Stimulated activated CD4-positive, alpha-beta T cell treated with anti-CD3 and anti-CD28 coated beads, Interleukin-1b, Interleukin-23, amount 100 ng/mL, for 4 hours (primary cell): ENCODE measurements around the gene ABCG1.
A peak's percentile ranks its signal among the peaks of the same experiment; 100 is the strongest.
"Not testable (repeated sequence)": the region's sequence is repeated elsewhere in the genome, so short reads cannot be mapped to it uniquely, and the experiment has no call there.

ENCODE experiments used
- DNase-seq, 2 donors: peaks; one replicate each; pipeline ENCODE4 v3.0.0-alpha.2; 2020; ENCODE audit warnings: low read depth in 2 of 2

Gene ABCG1

DNA sequence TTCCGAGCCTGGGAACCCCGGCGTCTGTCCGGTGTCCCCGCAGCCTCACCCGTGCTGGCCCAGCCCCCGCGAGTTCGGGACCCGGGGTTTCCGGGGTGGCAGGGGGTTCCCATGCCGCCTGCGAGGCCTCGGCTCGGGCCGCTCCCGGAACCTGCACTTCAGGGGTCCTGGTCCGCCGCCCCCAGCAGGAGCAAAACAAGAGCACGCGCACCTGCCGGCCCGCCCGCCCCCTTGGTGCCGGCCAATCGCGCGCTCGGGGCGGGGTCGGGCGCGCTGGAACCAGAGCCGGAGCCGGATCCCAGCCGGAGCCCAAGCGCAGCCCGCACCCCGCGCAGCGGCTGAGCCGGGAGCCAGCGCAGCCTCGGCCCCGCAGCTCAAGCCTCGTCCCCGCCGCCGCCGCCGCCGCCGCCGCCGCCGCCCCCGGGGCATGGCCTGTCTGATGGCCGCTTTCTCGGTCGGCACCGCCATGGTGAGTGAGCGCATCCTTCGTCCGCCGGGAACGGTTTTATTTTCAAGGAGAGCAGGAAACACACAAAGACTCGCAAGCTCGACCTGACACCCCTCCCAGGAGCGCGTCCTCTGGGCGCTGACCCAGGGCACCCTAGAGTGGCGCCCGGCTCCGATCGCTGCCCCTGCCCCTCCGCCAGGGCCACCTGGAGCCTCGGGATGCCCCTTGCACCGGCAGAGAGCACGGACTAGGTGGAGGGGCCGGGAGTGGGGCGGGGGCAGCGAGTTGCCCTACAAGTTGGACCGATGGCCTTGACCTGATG lies at the start of gene ABCG1:
ABCG1 (plus strand) TSS at position 305 of the 770 bp plus-strand sequence; CDS start at position 428, 123 bp downstream.
- peak in 1 of 2 donors; percentile 42 for DNase-seq

DNA sequence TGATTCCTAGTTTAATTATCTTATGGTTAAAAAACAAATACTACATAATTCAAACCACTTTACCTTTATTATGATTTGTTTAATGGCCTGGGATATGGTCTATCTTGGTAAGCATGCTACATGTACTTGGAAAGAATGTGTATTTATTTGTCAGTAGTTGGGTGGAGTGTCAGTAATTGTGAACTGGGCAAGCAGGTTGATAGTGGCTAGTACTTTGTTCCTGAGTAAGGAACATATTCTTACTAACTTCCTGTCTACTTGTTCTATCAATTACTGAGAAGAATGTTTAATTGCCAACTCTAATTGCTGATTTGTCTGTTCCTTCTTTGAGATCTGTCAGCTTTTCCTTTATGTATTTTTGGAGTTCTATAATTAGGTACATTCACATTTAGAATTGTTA lies 49.2 kb upstream of the ABCG1 start:
- DNase-seq = no peak

DNA sequence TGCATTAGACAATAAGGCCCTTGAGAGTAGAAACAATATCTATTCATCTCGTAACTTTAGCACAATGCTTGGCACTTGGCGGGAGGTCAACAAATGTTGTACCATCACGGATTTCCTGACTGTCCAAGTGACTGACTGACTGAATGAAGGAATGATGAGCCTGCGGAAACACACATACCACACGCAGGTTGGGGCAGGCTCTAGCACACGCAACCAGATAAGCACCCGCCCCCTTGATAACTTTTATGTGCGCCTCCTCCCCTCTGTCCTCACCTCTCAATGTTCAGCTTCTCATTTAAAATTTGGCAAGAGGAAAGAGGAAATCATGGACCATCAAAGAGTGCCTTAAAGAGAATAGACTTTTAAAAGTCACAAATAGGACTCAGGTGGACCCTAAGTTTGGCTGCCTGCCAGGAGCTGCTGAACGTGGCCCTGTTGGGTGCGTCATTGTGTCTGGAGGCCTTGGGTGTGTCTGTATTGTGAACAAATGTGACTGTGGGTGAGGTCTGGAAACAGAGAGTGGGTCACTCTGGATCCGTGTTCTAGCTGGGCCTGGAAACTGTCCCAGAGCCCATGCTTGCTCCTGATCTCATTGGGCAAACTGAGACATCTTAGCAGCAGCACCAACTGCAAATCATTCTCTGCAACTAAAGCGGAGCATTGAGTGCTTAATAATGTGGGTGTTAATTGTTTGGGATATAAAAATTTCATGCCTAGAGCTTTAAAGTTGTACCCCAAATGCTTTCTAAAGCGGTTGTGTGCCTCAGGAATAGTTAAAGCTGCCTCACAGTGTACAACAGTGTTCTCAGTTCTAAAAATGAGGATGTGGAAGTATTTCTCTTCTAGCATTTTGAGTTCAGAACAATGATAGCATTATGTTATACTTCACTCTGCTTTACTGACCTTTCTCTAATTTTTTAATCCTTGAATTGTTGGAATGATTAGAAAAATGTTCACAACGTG lies 47.6 kb upstream of the ABCG1 start:
- DNase-seq = no peak

DNA sequence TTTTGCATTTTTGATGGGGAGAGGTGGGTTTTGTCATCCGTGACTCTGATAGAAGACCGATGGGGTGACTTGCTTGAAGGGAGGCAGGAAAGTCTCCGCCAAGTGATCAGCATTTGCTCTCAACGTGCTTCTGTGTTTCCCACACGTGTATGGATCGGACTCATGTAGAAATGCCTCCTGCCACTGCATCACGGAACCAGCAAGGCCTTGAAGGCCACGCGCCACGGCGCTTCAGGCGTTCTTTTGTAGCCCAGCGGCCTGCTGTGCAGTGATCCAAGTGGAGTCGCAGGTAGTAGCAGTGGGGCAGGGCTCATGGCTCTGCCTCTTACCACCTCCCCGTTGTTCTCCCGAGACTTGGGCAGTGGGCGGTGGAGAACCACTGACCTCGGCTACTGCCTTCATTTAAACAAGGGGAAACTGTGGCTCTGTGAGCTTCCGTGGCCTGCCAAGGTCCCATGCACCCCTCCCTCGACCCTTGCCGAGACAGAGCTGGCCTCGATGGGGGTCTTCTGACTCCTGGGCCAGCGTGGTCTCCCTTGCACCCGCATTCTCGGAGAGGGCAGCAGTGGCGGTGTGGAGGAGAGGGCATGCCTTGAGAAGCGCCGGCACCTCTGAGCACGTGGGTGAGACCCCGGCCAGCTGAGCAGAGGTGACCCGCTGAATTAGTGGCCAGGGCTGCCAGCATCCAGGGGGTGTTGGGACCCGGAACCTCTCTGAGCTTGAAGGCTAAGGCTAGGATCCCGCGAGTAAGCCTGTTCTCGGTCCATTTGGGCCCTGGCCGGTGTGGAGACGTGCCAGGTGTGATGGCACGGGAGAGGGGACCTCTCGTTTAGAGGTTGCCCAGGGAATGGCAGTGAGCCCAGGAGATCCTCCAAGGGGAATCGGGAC lies 46.1 kb upstream of the ABCG1 start:
- no peak for DNase-seq

DNA sequence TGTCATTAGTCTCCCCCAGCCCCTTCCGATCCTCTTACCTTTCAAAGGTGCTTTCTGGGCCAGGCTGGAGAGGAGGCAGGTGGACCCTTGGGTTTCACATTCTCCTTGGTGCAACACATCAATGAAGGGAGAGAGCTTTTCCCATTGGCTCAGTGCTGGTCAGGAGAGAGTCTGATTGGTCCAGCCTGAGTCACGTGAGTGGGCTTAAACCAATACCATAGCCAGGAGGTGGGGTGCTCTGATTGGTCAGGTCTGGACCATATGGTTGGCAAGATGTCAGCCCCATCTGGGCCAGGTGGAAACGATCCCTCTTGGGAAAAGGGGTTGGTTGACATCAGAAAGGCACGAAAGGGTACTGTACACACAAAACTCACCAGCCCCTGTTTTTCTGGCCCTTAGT lies 44.8 kb upstream of the ABCG1 start:
- DNase-seq = no peak

DNA sequence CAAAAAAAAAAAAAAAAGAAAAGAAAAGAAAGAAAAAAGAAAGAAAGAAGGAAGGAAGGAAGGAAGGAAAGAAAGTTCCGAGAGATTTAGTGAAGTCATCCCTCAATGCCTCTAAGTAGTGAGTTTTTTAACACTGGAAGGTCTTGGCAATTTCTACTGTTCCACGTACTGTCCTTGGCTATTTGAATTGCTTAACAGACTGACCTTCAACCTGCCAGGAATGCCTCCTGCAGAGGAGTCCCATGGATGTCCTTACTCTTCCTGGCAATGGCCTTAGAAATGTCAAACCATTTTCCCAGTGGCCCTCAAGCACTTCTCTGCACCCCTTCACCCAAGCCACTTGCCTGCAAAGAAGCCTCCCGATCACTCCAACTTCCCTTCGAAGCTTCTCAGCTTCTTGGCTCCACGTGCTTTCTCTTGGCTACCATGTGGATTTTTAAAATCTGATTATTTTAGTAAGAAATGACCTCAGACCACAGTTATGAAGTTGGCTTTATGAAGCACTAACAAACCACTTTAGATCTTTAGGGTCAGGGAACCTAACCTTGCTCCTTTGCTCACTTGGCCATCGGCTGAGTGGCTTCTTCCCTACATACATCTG lies 43.7 kb upstream of the ABCG1 start:
- DNase-seq = no peak

DNA sequence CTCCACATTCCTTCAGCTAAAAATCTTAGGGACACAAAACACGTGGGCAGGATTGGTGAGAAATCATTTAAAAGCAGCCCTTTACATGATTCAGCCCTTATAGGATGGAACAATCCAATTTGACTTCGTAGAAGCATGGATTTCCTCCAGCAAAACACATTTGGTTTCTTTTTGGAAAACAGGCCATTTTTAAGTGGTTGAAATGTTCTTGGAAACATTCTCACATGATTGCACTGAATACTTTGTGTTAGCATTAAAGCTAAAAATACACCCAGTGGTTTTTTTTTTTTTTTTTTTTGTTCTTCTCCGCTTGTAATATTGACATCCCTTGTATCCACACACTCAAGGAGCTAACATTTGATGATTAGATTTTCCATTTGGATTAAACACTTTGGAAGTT lies 42.1 kb upstream of the ABCG1 start:
- DNase-seq = no peak

DNA sequence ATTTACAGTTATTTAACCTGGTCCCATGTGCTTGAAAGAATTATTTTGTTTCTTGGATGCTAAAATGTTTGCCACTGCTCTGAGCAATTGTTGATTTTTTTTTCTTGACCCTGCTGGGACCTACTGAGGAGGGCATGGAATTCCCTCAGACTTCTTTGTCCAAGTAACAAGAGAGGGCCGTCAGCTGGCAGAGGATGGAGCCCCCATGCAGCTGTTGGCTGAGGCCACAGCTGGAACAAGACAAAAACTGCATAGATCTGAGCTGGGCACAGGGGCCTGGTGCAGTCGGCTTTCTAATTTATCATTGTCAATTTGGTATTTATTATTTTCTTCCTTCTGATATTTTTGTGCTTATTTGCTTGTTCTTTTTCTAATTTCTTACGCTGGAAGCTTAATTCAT lies 39.6 kb upstream of the ABCG1 start:
- no peak for DNase-seq

DNA sequence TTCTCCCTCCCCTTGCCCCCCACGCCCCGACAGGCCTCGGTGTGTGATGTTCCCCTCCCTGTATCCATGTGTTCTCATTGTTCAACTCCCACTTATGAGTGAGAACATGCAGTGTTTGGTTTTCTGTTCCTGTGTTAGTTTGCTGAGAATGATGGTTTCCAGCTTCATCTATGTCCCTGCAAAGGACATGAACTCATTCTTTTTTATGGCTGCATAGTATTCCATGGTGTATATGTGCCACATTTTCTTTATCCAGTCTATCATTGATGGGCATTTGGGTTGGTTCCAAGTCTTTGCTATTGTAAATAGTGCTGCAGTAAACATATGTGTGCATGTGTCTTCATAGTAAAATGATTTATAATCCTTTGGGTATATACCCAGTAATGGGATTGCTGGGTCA lies 38.9 kb upstream of the ABCG1 start:
- DNase-seq = not testable (repeated sequence)

DNA sequence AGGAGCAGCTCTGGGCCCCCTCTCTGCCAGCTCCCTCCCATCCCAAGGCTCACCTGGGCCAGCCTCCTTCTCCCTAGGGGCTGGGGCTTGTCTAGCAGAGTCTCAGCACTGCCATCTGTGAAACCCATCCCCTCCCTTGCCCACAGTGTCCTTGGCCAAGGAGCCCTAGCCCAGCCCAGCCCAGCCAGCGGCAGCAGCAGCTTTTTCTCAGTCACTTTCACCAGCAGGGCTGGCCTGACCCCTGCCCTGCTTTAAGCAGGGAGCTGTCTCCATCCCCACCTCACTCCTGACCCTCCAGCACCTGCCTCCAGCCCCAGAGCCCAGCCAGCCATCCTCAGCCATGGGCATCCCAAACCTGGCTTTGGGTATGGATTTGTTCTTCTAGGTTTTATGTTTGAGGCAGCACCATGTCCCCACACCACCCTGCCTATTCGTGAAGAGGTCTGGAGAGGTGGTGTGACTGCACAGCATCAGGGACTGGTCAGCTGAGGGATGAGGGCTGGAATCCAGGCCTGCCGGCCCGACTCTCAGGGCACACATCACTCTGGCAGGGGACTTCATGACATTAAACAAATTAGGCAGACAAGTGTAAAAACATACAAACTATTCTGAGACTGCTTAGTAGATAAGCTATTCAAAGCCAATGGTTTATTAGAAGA lies 36.1 kb upstream of the ABCG1 start:
- no peak for DNase-seq

DNA sequence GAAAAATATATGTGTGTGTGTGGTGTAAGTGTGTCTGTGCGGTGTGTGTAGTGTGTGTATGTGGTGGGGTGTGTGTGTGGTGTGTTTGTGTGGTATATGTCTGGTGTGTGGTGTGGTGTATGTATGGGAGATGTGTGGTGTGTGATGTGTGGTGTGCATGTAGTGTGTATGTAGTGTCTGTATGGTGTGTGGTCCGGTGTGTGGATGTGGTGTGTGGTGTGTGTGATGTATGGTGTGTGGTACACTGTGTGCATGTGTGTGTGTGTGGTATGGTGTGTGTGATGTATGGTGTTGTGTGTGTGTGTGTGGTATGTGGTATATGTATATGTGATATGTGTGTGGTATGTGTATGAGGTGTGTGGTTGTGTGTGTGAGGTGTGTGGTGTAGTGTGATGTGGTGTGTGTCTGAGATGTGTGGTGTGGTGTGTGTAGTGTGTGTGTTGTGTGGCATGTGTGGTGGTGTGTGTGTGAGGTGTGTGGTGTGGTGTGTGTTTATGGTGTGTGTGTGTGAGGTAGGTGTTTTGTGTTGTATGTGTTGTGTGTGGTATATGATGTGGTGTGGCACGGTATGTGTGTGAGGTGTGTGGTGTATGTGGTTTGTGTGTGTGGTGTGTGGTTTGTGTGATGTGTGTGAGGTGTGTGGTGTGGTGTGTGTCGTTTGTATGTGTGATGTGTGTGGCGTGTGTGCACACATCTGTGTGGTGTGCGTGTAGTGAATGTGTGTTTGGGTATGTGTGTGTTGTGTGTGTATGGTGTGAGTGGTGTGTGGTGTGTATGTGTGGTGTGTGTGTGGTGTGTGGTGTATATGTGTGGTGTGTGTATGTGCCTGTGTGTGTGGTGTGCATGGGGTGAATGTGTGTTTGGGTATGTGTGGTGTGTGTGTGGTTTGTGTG lies 35.3 kb upstream of the ABCG1 start:
- no peak for DNase-seq

DNA sequence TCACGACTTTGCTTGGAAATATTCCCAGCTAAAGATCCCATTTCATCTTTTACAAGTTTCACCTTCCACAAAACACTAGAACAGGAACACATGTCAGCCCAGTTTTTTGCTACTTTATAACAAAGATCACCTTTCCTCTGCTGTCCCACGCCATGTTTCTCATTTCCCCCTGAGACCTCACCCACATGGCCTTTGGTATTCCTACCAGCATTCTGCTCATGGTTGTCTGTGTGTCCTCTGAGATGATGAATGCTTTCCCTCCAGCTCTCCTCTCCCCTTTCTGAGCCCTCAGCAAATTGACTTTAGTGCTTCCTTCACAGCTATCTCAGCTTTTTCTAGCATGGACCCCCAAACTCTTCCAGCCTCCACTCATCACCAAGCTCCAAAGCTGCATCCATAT lies 32.3 kb upstream of the ABCG1 start:
- DNase-seq = no peak

DNA sequence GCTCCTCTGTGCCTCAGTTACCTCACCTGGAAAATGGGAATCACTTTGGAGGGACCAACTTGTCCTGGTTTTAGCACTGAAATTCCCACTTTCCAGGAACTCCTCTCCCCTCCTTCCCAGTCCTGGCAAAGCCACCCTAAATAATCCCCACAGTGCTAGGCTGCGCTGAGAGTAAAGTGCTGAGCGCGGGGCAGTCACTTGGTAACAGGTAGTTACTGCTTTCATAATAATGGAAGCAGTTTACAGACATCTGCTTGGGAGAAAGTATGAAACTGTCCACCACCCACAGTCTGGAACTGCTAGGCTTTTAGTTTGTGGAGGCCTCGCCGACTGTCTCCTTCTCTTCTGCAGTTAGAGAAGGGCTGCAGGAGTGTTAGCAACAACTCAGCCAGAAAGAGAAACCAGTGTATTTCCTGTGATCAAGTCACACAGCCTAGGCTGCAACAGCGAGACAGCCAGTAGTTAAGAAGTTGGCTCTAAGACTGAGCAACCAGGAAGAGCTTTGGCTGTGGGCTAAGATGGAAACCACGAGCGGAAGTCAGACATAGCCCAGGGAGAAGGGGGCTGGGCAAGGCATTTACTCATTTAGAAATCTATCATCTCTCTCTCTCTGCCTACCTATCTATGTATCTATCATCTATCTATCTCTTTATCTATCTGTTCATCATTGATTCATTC lies 30.8 kb upstream of the ABCG1 start:
- DNase-seq = peak; percentile 49 to 62

DNA sequence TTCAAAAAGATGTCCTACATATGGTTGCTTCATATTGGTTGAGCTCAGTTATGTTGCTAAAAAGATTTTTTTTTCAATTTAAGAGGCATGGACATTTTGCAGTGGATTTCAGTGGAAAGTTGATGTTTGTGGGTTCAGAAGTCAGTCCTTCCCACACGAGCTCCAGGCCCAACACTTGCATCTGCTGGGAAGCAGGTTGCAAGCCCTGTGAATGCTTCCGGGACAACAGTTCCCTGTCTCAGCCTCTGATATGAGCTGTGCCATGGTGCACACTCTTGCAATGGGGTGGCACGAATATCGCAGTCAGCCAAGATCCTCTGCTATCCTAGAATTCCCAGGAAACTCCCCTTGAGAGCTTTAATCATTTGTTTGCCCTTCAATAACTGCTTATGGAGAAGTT lies 30.3 kb upstream of the ABCG1 start:
- DNase-seq = no peak

DNA sequence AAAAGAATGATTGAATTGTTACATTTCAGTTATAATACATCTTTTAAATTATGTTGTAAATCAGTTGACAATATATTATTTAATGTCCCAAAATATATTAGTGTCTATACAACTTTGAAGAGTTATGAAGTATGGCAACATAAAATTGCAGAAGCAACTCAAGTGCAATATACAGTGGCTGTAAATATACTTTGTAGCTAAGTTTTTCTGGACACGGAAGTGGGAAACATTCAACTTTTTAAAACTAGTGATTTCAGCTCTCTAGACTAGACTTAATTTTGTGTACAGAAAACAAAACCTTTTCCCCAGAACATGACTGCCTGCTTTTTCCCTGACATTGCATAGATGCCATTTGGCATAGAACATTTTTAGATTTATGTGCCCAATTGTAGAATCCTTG lies 29.5 kb upstream of the ABCG1 start:
- no peak for DNase-seq

DNA sequence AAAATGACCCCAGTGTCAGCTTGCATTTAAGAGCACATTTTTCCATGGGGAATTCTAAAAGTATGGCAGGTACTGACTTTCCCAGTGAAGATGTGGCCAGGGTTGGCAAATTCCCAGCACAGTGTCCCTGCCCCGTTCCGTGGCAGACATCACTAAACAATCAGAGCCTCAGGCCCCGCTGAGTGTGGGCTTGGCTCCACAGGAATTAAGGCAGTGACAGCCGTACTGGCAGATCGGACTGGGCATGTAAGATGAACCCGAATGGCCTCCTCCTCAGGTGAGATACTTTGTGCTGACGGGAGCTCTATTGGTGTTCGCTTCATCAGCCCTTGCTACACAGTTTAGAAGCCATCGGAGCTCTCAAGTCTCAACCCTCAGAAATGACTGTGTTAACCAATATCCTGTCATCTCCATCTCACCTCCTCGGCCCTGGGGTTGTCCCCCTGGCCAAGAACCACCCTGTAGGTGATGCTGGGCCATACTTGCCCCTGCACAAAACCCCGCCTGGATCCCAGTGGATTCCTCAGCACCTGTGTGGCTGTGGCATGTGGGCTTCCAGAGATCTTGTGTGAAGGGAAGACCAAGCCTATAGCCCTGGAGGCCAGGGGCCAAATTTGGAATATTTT lies 29.0 kb upstream of the ABCG1 start:
- DNase-seq = no peak

DNA sequence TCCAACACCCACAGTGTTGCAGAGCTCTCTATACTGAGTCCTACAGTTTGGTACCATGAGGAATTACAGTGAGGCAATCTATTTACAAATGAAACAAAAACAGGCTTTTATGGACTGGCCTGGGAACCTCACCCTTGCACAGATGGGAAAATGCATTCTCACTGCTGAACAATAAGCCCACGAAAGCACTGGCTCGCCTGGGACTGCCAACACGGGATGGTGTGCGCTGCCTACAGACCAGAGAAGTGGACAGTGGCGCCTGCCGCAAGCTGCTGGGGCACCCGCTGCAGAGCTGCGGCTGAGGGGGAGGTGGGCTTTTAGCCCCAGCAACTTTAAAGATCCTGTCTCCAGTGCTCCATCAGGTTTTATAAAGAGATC lies 28.5 kb upstream of the ABCG1 start:
- DNase-seq = no peak

DNA sequence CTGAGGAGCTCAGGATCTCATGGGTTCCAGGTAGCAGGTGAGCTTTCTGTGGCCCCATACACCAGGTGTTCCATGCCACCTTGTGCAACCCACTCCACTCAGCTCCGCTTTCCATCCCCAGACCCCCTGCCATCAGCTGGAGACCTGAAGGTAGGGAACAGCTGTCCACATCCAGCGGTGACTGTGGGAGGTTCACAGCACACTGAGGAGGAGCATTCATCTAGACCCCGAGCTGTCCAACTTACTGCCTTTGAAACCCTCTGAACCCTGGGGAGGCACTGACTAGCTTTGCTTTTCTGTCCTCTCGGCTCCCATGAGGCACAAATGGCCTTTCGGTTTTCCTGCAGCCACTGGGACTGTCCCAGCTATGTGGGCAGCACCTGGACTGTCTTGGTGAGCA lies 27.9 kb upstream of the ABCG1 start:
- DNase-seq = no peak
